H9 (cell line): ENCODE results near the gene CDH20. TPM values are rescaled to one million over a fixed set of nuclear protein-coding genes. Genes with fewer than 3 reads are reported as not detected.

Experiments used
- DNase-seq: peaks from one replicate; pipeline ENCODE4 v3.0.0-alpha.2; 2017
- H2AFZ ChIP-seq: one replicate; pipeline ENCODE4 v1.6.1; 2013; ENCODE audit warnings: mild to moderate bottlenecking, low read length, control low read depth, moderate library complexity
- H2AK5ac ChIP-seq: 2 replicates; pipeline ENCODE4 v1.6.1; 2013; ENCODE audit warnings: low read length, control low read depth, mixed read lengths; ENCODE audit not compliant: insufficient read length
- H2BK120ac ChIP-seq: one replicate; pipeline ENCODE4 v1.6.1; 2013; ENCODE audit warnings: low read depth, mild to moderate bottlenecking, low read length, control low read depth, inconsistent platforms; ENCODE audit not compliant: poor library complexity, severe bottlenecking
- H2BK12ac ChIP-seq: 2 replicates; pipeline ENCODE4 v1.6.1; 2013; ENCODE audit warnings: low read length, control low read depth, mixed read lengths, low read depth; ENCODE audit not compliant: insufficient read length
- H2BK15ac ChIP-seq: 2 replicates; pipeline ENCODE4 v1.6.1; 2013; ENCODE audit warnings: low read depth, low read length, control low read depth
- H2BK20ac ChIP-seq: one replicate; pipeline ENCODE4 v1.6.1; 2013; ENCODE audit warnings: low read depth, mild to moderate bottlenecking, low read length, control low read depth, inconsistent platforms; ENCODE audit not compliant: poor library complexity, severe bottlenecking
- H2BK5ac ChIP-seq: 2 replicates; pipeline ENCODE4 v1.6.1; 2013; ENCODE audit warnings: low read length, control low read depth, mixed read lengths; ENCODE audit not compliant: insufficient read length
- H3K14ac ChIP-seq: 2 replicates; pipeline ENCODE4 v1.6.1; 2013; ENCODE audit warnings: low read length, control low read depth; ENCODE audit not compliant: insufficient read depth
- H3K18ac ChIP-seq: 2 replicates; pipeline ENCODE4 v1.6.1; 2013; ENCODE audit warnings: low read depth, mild to moderate bottlenecking, mixed read lengths, low read length, control low read depth; ENCODE audit not compliant: insufficient read length
- H3K23ac ChIP-seq: 2 replicates; pipeline ENCODE4 v1.6.1; 2013; ENCODE audit warnings: low read length, control low read depth, mixed read lengths, low read depth; ENCODE audit not compliant: insufficient read length
- H3K23me2 ChIP-seq: 2 replicates; pipeline ENCODE4 v1.6.1; 2013; ENCODE audit warnings: low read depth, mild to moderate bottlenecking, mixed read lengths, low read length, control low read depth; ENCODE audit not compliant: insufficient read length, poor library complexity, severe bottlenecking
- H3K27ac ChIP-seq: 2 replicates; pipeline ENCODE4 v1.5.1; 2013; ENCODE audit warnings: low read length, control low read depth, mixed read lengths, low read depth; ENCODE audit not compliant: insufficient read length
- H3K27me3 ChIP-seq: 2 replicates; pipeline ENCODE4 v1.6.1; 2013; ENCODE audit warnings: low read length, control low read depth, inconsistent platforms; ENCODE audit not compliant: insufficient read depth
- H3K4ac ChIP-seq: 2 replicates; pipeline ENCODE4 v1.6.1; 2013; ENCODE audit warnings: low read depth, mild to moderate bottlenecking, control low read depth, inconsistent platforms, low read length, moderate library complexity
- H3K4me1 ChIP-seq: 2 replicates; pipeline ENCODE4 v1.6.1; 2013; ENCODE audit warnings: low read length, control low read depth, inconsistent platforms; ENCODE audit not compliant: insufficient read depth
- H3K4me2 ChIP-seq: 2 replicates; pipeline ENCODE4 v1.6.1; 2013; ENCODE audit warnings: low read length, control low read depth, mixed read lengths; ENCODE audit not compliant: insufficient read length, insufficient read depth
- H3K56ac ChIP-seq: 2 replicates; pipeline ENCODE4 v1.6.1; 2013; ENCODE audit warnings: low read depth, mild to moderate bottlenecking, mixed read lengths, low read length, control low read depth; ENCODE audit not compliant: insufficient read length
- H3K79me1 ChIP-seq: 2 replicates; pipeline ENCODE4 v1.6.1; 2013; ENCODE audit warnings: low read depth, mild to moderate bottlenecking, moderate library complexity, low read length, control low read depth, inconsistent platforms; ENCODE audit not compliant: insufficient read depth, poor library complexity, severe bottlenecking
- H3K79me2 ChIP-seq: 2 replicates; pipeline ENCODE4 v1.6.1; 2013; ENCODE audit warnings: low read length, control low read depth, inconsistent platforms; ENCODE audit not compliant: insufficient read depth
- H3K9ac ChIP-seq: 2 replicates; pipeline ENCODE4 v1.6.1; 2013; ENCODE audit warnings: low read length, control low read depth, mixed read lengths; ENCODE audit not compliant: insufficient read length; ENCODE audit errors: extremely low read depth
- H3K9me3 ChIP-seq: one replicate; pipeline ENCODE4 v1.6.1; 2013; ENCODE audit warnings: low read depth, low read length, inconsistent platforms; ENCODE audit not compliant: control insufficient read depth
- H3T11ph ChIP-seq: one replicate; pipeline ENCODE4 v1.6.1; 2013; ENCODE audit warnings: mild to moderate bottlenecking, low read length, control low read depth, inconsistent platforms
- H4K20me1 ChIP-seq: one replicate; pipeline ENCODE4 v1.6.1; 2013; ENCODE audit not compliant: control insufficient read depth, insufficient read length, insufficient read depth
- H4K5ac ChIP-seq: 2 replicates; pipeline ENCODE4 v1.6.1; 2013; ENCODE audit warnings: low read depth, mild to moderate bottlenecking, mixed read lengths, low read length, control low read depth; ENCODE audit not compliant: insufficient read length
- H4K8ac ChIP-seq: replicated peaks from 2 replicates; pipeline ENCODE4 v1.6.1; 2013; ENCODE audit warnings: low read length, control low read depth, mixed read lengths, low read depth; ENCODE audit not compliant: insufficient read length
- H4K91ac ChIP-seq: 2 replicates; pipeline ENCODE4 v1.6.1; 2013; ENCODE audit warnings: low read depth, mild to moderate bottlenecking, moderate library complexity, mixed read lengths, low read length, control low read depth; ENCODE audit not compliant: insufficient read length
- H3K27ac Mint-ChIP-seq, 3 experiments: 2 replicates in 2 of 3; 3 replicates in 1 of 3; pipeline ENCODE4 v1.8.0; 2020 to 2021; ENCODE audit warnings: mixed read lengths in 3 of 3, mild to moderate bottlenecking in 1 of 3, moderate library complexity in 1 of 3
- H3K27me3 Mint-ChIP-seq: 2 replicates; pipeline ENCODE4 v1.8.0; 2021; ENCODE audit warnings: low read depth, mild to moderate bottlenecking, moderate library complexity, mixed read lengths
- H3K36me3 Mint-ChIP-seq, 3 experiments: 2 replicates in 2 of 3; 3 replicates in 1 of 3; pipeline ENCODE4 v1.8.0; 2020 to 2021; ENCODE audit warnings: low read depth in 3 of 3, mixed read lengths in 3 of 3; ENCODE audit not compliant: insufficient read depth in 1 of 3
- H3K4me1 Mint-ChIP-seq, 2 experiments: 2 replicates each; pipeline ENCODE4 v1.8.0; 2020; ENCODE audit warnings: mixed read lengths in 2 of 2
- H3K4me3 Mint-ChIP-seq, 2 experiments: 2 replicates in 1 of 2; 3 replicates in 1 of 2; pipeline ENCODE4 v1.8.0; 2020 to 2021; ENCODE audit warnings: mild to moderate bottlenecking in 2 of 2, mixed read lengths in 2 of 2, moderate library complexity in 1 of 2
- H3K9me3 Mint-ChIP-seq, 2 experiments: 2 replicates in 1 of 2; 3 replicates in 1 of 2; pipeline ENCODE4 v1.8.0; 2020; ENCODE audit warnings: mild to moderate bottlenecking in 2 of 2, mixed read lengths in 2 of 2, moderate library complexity in 1 of 2
- CTCF ChIP-seq: fragments of 200-600 bp; sonication (generic); conservative IDR thresholded peaks from 3 replicates; pipeline ENCODE4 v1.8.0; 2021; ENCODE audit warnings: antibody characterized with exemption, mild to moderate bottlenecking
- WGBS: extraction: QIAGEN DNeasy Blood & Tissue Kit; methylation state at CpG from one replicate; pipeline ENCODE4 v1.1.7; 2013; ENCODE audit warnings: missing lambda C conversion rate, low lambda C conversion rate, mixed read lengths; ENCODE audit not compliant: insufficient read length; ENCODE audit errors: extremely low coverage; 5-methylcytosine and 5-hydroxymethylcytosine counted together
- total RNA-seq: library from RNA; stranded (reverse); gene quantifications from 2 replicates; pipeline ENCODE4 v1.2.1, GENCODE V29; 2021

CDH20 gene
- total RNA-seq, 1 experiment from 2014 or later = not detected

GRCh38 chr18:61556862-61557261 is 223.6 kb downstream of the CDH20 start:
- no peak for DNase-seq
- Mint-ChIP-seq H3K4me3 (no peak overlapping the region), H3K27me3 (no peaks in the 10 kb centered on the region), H3K36me3 (peaks cover 0 to under 1% (median under 1%) of the 10 kb centered on the region in 3 experiments; a peak in 2 of 7 replicates), H3K27ac (no peak overlapping the region), H3K4me1 (no peaks in the 10 kb centered on the region), H3K9me3 (peaks cover 6% of the 10 kb centered on the region in 2 experiments; a peak in 4 of 5 replicates)
- H3K9me3 ChIP-seq = no peaks in the 10 kb centered on the region
- no peak overlapping the region for H3K4me2 ChIP-seq
- no peak for TF ChIP-seq CTCF
- no peak overlapping the region for H3T11ph ChIP-seq
- H2BK20ac ChIP-seq = no peak overlapping the region
- WGBS = no CpG with 5 or more reads among the region's 2 CpGs
- no peak overlapping the region for H3K18ac ChIP-seq
- H3K27me3 ChIP-seq = no peaks in the 10 kb centered on the region
- H2BK5ac ChIP-seq = no peak overlapping the region
- H3K23ac ChIP-seq = no peak overlapping the region
- H4K91ac ChIP-seq = no peak overlapping the region
- no peak overlapping the region for H3K27ac ChIP-seq
- H3K56ac ChIP-seq = no peak overlapping the region
- no peak overlapping the region for H3K4ac ChIP-seq
- H2BK15ac ChIP-seq = no peak overlapping the region
- H3K79me1 ChIP-seq = no peaks in the 10 kb centered on the region
- H4K20me1 ChIP-seq = no peaks in the 10 kb centered on the region
- no peak overlapping the region for H4K8ac ChIP-seq
- no peak overlapping the region for H3K14ac ChIP-seq
- no peak overlapping the region for H2AK5ac ChIP-seq
- H2AFZ ChIP-seq = no peak overlapping the region
- no peaks in the 10 kb centered on the region for H3K4me1 ChIP-seq
- H4K5ac ChIP-seq = no peak overlapping the region
- H3K9ac ChIP-seq = no peak overlapping the region
- no peaks in the 10 kb centered on the region for H3K79me2 ChIP-seq
- no peaks in the 10 kb centered on the region for H3K23me2 ChIP-seq
- H2BK120ac ChIP-seq = no peak overlapping the region
- H2BK12ac ChIP-seq = no peak overlapping the region
